ENCODE results near the gene OGFOD1. TPM values are rescaled to one million over a fixed set of nuclear protein-coding genes. Genes with fewer than 3 reads are reported as not detected.

OGFOD1 gene
- total RNA-seq, 4 donors from 2014 or later: 28.4 to 75.3 (median 58.7) TPM

GRCh38 chr16:56519459-56520250 is 68.3 kb downstream of the OGFOD1 start, which contains the start of gene BBS2:
BBS2 (minus strand) TSS chr16:56520024; CDS start chr16:56519862, 162 bp downstream.
- TF ChIP-seq, protein P1, sequence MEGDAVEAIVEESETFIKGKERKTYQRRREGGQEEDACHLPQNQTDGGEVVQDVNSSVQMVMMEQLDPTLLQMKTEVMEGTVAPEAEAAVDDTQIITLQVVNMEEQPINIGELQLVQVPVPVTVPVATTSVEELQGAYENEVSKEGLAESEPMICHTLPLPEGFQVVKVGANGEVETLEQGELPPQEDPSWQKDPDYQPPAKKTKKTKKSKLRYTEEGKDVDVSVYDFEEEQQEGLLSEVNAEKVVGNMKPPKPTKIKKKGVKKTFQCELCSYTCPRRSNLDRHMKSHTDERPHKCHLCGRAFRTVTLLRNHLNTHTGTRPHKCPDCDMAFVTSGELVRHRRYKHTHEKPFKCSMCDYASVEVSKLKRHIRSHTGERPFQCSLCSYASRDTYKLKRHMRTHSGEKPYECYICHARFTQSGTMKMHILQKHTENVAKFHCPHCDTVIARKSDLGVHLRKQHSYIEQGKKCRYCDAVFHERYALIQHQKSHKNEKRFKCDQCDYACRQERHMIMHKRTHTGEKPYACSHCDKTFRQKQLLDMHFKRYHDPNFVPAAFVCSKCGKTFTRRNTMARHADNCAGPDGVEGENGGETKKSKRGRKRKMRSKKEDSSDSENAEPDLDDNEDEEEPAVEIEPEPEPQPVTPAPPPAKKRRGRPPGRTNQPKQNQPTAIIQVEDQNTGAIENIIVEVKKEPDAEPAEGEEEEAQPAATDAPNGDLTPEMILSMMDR (IDR thresholded peaks at IDR 0.05): peak in 4 of 6 experiments; percentile 2 to 26 (median 10)
- TF ChIP-seq POLR2A (IDR thresholded peaks at IDR 0.05): peak in 1 of 2 donors; percentile 89
- no peaks in the 10 kb centered on the region for H3K9me3 ChIP-seq

DNA sequence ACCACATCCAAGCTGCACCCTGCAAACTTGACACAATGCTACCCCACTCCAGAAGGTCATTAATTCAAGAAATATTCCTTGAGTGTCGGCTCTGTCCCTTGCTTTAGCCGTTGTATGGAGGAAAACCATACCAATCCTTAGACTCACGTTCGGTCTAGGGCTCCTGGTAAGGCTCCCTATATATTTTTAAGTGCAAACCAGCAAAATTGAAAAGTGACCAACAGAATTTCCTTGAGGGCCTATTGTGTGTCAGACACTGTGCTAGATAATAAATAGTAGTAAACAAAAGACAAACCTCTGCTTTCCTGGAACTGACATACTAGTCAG is 68.9 kb downstream of the OGFOD1 start:
- no peak for DNase-seq
- TF ChIP-seq, protein P1 (IDR thresholded peaks at IDR 0.05): no peak
- no peak for TF ChIP-seq POLR2A (IDR thresholded peaks at IDR 0.05)
- intact Hi-C loops (cut with DNase I): no loop called here

More at GRCh38 chr16:56519459-56520250, 68.3 kb downstream of the OGFOD1 start, which contains the start of gene BBS2:
- Histone ChIP-seq H3K27me3 (no peaks in the 10 kb centered on the region), H3K36me3 (no peaks in the 10 kb centered on the region), H3K4me3 (replicated peaks in 1 of 3) (peak within 1 kb of the TSS; percentile 78 to 89 (median 86)), H3K4me1 (peaks cover 16 to 30% of the 10 kb centered on the region in 2 donors), H3K27ac (peak within 1 kb of the TSS; percentile 86 to 89 (median 89))
- intact Hi-C loops (cut with DNase I): loop anchor here (5.0 to 10.0 kb wide), 2 partner anchors 85 to 178 kb away; partner anchors contain the start of gene MT2A
- WGBS, 2 donors: 1 to 2% methylated on average over 28 to 32 of the region's 65 CpGs
- peak; percentile 92 to 93 for DNase-seq

GRCh38 chr16:56525236-56525635 is 73.9 kb downstream of the OGFOD1 start:
- Histone ChIP-seq H3K9me3 (no peaks in the 10 kb centered on the region), H3K4me1 (no peaks in the 10 kb centered on the region), H3K27ac (no peak overlapping the region), H3K4me3 (replicated peaks in 1 of 3) (no peak overlapping the region), H3K36me3 (no peaks in the 10 kb centered on the region), H3K27me3 (no peaks in the 10 kb centered on the region)
- intact Hi-C loops (cut with DNase I): no loop called here
- TF ChIP-seq, protein P1 (IDR thresholded peaks at IDR 0.05): no peak
- no peak for TF ChIP-seq POLR2A (IDR thresholded peaks at IDR 0.05)
- WGBS, 2 donors: 69 to 77% methylated on average over 9 of the region's 9 CpGs
- no peak for DNase-seq

More for the DNA sequence above, 68.9 kb downstream of the OGFOD1 start:
- Histone ChIP-seq H3K27me3 (no peaks in the 10 kb centered on the region), H3K4me3 (replicated peaks in 1 of 3) (peak overlapping the region in 1 of 3 donors; percentile 86), H3K4me1 (peaks cover 16 to 25% of the 10 kb centered on the region in 2 donors), H3K9me3 (no peaks in the 10 kb centered on the region), H3K27ac (peak overlapping the region; percentile 86 to 89 (median 89)), H3K36me3 (no peaks in the 10 kb centered on the region)
- WGBS, 2 donors: 26 to 32% methylated on average over 4 of the region's 4 CpGs

Other genes with a start within 250 kb of the OGFOD1 start
- gene AMFR, start 26.0 kb upstream of the OGFOD1 start, total RNA-seq: 100 to 1,000 TPM; 130 to 167 (median 146) TPM
- gene NUDT21, start 222 bp upstream of the OGFOD1 start, total RNA-seq: 100 to 1,000 TPM in 1 of 4 donors, 10 to 100 TPM in 3; 55.0 to 120 (median 68.2) TPM
- 10 to 100 TPM; 55.1 to 98.6 (median 57.4) TPM for gene BBS2, start 68.5 kb downstream of the OGFOD1 start, total RNA-seq
- not detected for gene MT4, start 113.5 kb downstream of the OGFOD1 start, total RNA-seq
- not detected for gene MT3, start 138.0 kb downstream of the OGFOD1 start, total RNA-seq
- 100 to 1,000 TPM in 1 of 4 donors, 10 to 100 TPM in 3; 42.8 to 285 (median 54.6) TPM for gene MT2A, start 157.0 kb downstream of the OGFOD1 start, total RNA-seq
- gene MT1E, start 174.2 kb downstream of the OGFOD1 start, total RNA-seq: 1,000 to 10,000 TPM in 1 of 4 donors, 100 to 1,000 TPM in 3; 111 to 1,129 (median 368) TPM
- gene MT1M, start 181.1 kb downstream of the OGFOD1 start, total RNA-seq: 10 to 100 TPM in 3 of 4 donors, 1 to 10 TPM in 1; 7.1 to 45.5 (median 33.8) TPM
- 10 to 100 TPM in 3 of 4 donors, 1 to 10 TPM in 1; 7.1 to 23.6 (median 16.8) TPM for gene MT1A, start 187.1 kb downstream of the OGFOD1 start, total RNA-seq
- gene MT1B, start 200.3 kb downstream of the OGFOD1 start, total RNA-seq: not detected
- 100 to 1,000 TPM in 1 of 4 donors, 10 to 100 TPM in 3; 25.8 to 220 (median 45.1) TPM for gene MT1F, start 206.4 kb downstream of the OGFOD1 start, total RNA-seq
- gene MT1G, start 216.5 kb downstream of the OGFOD1 start, total RNA-seq: 100 to 1,000 TPM; 410 to 930 (median 704) TPM
- gene MT1H, start 218.3 kb downstream of the OGFOD1 start, total RNA-seq: 100 to 1,000 TPM in 1 of 4 donors, 10 to 100 TPM in 2, not detected in 1; 45.4 to 179 (median 62.8) TPM
- gene MT1X, start 230.9 kb downstream of the OGFOD1 start, total RNA-seq: 1,000 to 10,000 TPM in 1 of 4 donors, 100 to 1,000 TPM in 3; 314 to 2,825 (median 445) TPM